Measurements from ENCODE around the gene SOX8.

Gene SOX8

DNA sequence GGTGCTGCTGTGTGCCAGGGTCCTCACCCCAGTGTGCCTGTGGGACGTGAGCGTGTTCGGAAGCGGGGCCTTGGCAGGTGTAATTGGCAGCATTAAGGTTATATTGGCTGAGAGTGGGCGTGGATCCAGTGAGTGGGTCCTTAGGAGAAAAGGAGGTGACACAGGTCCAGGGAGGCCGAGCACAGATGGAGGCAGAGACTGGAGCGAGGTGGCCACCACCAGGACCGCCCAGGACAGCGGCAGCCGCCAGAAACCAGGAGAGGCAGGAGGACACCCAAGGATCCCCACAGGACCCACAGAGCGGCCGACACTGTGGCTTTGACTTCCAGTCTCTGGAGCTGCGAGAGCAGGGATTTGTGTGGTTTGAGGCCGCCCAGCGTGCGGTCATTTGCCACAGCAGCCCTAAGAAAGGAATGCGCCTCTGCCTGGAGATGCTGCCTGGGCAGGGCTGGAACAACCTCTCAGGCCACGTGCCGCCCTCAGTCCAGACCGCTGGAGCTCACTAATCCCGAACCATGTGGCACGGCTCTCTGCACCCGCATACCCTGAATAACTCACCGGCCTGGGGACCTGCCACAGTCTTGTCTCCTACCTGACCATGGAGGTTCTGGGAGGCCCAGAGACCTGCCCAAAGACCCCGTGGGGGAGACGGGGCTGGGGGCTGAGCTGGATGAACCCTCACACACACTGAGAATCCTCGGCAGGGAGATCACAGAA is 45.4 kb downstream of the SOX8 start:
- DNase-seq (ENCODE audit: low read depth), result no peak

DNA sequence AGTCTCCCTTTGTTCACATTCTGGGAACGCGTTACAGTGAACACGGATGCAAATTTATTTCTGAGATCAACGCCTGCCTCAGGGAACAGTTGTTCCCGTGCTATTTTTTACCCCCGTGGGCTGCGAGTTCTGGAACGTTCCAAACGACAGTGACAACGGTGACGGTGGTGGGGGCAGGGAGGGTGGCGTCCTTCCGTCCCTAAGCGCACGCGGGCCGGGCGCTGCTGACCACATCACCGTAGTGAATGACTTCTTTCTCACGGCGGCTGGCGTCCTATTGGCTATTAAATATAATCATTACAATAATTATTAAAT is 45.9 kb downstream of the SOX8 start:
- no peak for DNase-seq (ENCODE audit: low read depth)

DNA sequence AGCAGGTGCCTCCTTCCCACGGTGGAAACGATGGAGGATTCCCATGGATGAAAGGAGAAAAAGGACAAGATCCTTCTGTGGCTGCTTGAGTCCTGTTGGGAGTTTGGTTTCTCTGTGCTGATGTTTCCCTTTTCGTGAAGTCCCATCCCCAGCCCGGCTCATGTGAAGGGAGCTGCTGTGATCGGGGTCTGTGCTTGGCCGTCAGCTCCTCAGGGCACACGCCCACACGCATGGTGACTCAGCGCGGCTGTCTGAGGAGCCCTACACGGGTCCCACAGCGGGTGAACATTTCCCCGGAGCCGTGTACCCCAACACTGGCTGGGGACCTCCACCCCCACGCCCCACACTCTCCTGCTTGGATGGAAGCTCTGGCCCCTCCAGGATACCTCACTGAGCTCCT is 46.5 kb downstream of the SOX8 start:
- no peak for DNase-seq (ENCODE audit: low read depth)

DNA sequence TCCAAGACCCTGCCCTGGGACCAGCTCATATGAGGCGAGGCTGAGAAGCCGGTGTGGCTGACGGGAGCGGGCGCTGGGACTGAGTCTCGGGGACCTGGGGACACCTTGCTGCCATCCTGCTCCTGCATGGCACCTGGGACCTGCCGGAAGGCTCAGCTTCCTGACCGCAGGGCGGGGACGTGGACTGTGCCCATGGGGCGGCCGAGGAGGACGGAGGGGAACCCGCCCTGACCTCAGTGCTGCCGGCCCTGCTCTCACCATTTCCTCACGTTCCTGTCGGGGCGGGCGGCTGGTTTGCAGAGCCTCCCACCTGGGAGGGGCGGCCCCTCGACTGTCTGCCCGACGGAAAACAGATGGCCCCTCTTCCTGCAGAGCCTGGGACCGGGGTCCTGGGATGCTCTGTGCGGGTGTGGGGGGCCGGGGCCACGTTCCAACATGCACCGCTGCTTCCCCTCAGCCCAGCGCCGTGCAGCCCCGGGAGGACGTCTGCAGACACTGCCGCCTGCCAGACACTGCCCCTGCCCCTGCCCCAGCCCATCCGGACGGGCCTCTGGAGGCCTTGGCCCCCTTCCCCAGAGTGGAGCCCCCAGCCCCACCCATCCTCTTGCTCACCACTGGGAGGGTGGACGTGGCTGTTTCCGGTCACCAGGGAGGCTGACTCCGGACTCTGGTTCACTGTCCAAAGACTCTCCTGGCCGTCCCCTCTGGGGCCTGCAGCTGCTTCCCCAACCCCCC is 47.1 kb downstream of the SOX8 start:
- no peak for DNase-seq (ENCODE audit: low read depth)

DNA sequence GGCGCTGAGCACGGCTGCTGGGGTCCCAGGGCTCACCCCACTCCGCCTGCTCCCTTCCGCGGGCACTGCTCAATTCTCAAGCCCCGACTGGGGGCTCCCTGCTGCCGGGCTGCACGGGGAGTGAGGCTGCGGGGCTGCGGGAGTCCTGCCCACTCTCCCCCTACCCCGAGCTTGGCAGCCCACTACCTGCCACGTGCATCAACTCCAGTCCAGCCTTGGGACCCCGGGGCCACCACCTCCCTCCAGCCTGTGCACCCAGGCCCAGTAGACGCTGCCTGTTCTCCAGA is 47.6 kb downstream of the SOX8 start:
- DNase-seq (ENCODE audit: low read depth), result no peak

DNA sequence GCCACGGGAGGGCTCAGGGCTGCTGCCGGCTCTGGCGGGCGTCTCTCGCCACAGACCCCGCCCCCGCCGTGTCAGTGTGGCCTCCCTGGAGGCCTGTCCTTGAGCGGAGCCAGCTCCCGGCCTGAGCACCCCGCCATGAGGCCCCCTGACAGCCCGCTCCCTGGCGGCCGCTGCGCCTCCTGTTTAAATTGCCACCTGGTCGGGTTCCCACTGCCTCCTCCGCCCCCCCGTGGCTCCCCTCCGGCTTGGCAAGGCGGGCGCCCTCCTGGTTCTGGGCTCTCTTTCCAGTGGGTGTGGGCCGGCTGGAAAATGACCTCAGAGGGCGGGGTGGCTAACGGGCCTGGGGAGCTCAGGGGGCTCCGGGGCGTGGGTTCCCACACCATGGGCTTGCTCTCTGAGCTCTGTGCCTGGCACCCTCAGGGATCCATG is 48.9 kb downstream of the SOX8 start:
- no peak for DNase-seq (ENCODE audit: low read depth)

DNA sequence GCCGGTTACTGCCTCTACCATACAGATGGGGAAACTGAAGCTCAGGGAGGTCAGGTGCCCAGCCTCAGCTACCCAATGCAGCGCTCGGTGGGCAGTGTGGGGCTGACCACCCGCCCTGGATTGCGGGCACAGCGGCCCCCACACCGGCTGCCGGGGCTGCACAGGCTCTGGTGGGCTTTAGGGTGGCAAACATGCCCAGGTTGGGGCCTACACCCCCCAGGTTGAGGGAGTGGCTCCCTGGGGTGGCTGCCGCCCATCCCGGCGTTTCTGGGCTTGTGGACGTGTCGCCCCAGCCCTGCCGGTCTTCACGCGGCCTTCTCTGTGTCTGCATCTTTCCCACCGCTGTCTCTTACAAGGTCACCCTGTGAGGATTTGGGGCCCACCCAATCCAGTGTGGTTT is 50.1 kb downstream of the SOX8 start:
- no peak for DNase-seq (ENCODE audit: low read depth)

DNA sequence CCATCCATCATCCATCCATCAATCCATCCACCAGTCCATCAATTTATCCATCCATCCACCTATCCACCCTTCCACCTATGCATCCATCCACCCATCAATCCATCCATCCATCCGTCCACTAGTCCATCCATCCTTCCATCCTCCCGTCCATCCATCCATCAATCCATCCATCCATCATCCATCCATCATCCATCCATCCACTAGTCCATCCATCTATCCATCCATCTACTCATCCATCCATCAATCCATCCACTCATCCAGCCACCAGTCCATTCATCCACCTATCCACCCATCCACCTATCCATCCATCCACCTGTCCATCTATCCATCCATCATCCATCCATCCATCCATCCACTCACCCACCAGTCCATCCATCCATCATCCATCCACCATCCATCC is 51.0 kb downstream of the SOX8 start:
- no peak for DNase-seq (ENCODE audit: low read depth)

DNA sequence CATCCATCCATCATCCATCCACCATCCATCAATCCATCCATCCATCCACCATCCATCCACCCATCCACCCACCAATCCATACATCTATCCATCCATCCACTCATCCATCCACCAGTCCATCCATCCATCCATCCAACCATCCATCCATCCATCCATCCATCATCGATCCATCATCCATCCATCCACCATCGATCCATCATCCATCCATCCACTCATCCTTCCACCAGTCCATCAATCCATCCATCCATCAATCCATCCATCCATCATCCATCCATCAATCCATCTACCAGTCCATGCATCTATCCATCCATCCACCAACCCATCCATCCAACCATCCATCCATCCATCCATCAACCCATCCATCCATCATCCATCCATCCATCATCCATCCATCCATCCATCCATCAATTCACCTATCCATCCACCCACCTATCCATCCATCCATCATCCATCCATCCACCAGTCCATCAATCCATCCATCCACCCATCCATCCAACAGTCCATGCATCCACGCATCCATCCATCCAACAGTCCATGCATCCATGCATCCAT is 51.6 kb downstream of the SOX8 start:
- no peak for DNase-seq (ENCODE audit: low read depth)

DNA sequence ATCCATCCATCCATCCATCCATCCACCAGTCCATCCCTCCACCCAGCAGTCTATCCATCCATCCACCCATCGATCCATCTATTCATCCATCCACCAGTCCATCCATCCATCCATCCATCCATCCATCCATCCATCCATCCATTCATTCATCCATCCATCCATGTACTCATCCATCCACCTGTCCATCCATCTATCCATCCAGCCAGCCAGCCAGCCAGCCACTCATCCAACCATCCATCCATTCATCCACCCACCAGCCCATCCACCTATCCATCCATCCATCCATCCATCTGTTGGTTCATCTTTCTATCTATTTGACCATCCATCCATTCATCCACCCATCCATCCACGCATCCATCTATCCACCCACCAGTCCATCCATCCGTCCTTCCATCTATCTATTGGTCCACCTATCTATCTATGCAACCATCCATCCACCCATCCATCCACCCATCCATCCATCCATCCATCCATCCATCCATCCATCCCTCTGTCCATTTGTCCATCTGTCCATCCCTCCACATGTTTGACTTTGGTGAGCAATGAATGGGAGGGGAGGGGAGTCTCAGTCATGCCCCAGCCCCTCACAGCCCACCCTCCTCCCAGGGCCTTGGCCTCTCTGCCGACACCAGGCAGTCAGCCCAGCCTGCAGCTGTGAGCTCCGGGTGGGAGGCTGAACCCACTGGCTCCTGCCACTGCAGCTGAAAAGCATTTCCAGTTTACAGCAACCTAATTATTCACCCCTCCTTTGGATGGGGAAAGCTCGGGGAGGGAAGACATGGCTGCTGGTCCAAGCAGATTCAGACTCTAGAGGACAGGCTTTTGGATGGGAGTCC is 52.9 kb downstream of the SOX8 start:
- no peak for DNase-seq (ENCODE audit: low read depth)

DNA sequence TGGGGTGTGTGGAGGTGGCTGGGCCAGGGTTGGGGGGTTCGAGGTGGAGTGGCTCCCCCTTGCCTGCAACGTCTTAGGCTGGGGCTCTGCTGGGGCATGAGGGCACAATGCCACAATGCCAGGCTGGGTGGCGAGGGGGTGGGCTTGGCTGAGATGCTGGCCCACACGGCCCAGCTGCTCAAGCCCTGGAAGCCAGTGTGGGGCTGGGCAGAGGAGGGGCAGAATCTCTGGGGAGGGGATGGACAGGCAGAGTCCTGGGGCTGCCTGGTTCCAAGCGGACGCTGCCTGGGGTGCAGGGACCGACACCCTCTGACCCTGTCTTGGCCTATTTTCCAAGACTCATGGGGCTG is 53.5 kb downstream of the SOX8 start:
- DNase-seq (ENCODE audit: low read depth), result no peak

DNA sequence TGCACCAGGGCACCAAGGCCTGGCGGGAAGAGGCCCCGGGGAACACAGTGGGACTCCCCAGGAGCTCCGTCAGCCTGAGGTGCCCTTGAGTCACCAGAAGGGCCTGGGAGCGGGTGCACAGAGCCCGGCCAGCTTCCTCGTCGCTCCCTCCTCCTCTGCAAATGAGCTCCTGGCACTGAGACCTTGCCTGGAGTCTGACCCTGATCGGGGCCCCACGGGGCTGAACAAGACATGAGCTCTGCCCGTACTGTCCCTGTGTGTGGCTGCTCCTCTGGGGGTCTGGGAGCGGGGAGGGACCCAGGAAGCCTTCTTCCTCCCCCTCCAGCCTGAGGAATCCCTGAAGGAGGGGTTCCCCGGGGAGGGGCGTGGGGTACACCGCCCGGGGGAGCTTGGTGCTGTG is 54.6 kb downstream of the SOX8 start:
- no peak for DNase-seq (ENCODE audit: low read depth)
